Measurements from ENCODE around the gene ZNF853. TPM values are rescaled to one million over a fixed set of nuclear protein-coding genes. Genes with fewer than 3 reads are reported as not detected.
A peak's percentile ranks its signal among the peaks of the same experiment; 100 is the strongest.

The ZNF853 gene
- total and polyA plus RNA-seq, 2 donors from 2014 or later: 3.4 to 5.4 TPM

DNA sequence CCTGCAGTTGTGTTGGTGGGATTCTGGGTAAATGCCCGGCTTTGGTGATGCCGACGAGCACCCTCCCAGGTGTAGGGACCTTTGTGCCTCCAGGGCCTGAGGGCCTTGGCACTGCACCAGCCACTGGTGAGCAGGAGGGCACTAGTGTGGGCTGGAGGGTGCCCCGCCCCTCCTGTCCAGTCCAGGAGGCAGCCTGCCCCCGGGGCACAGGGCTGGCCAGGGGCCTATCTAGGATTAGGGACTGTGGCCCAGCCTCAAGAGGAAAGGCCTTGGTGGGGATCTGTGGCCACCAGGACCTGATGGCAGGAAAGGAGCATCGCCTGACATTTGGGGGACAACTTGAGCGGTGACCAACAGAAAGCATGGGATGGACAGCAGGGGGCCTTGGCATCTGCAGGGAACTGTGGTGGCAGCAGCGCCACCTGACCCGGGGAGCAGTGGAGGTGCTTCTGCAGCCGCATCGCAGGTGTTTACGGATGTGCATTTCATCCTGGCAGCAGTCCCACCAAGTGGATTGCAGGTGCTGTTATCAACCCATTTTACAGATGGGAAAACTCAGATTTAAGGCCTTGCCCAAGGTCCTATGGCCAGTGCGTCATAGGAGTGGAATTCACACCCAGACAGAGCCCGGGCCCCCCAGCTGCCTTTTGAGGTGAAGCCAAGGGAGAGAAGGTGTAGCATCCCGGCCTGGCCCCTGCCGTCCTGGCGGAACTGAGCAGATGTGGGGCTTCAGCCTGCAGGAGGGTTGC, 32.8 kb downstream of the ZNF853 start:
- H3K9ac ChIP-seq (ENCODE audit: low read length in 3 of 3): no peak overlapping the region
- no peaks in the 10 kb centered on the region for H3K9me3 ChIP-seq (ENCODE audit: control insufficient read depth in 2 of 3, insufficient read depth in 1 of 3, low read length in 3 of 3)
- TF ChIP-seq, protein P1, sequence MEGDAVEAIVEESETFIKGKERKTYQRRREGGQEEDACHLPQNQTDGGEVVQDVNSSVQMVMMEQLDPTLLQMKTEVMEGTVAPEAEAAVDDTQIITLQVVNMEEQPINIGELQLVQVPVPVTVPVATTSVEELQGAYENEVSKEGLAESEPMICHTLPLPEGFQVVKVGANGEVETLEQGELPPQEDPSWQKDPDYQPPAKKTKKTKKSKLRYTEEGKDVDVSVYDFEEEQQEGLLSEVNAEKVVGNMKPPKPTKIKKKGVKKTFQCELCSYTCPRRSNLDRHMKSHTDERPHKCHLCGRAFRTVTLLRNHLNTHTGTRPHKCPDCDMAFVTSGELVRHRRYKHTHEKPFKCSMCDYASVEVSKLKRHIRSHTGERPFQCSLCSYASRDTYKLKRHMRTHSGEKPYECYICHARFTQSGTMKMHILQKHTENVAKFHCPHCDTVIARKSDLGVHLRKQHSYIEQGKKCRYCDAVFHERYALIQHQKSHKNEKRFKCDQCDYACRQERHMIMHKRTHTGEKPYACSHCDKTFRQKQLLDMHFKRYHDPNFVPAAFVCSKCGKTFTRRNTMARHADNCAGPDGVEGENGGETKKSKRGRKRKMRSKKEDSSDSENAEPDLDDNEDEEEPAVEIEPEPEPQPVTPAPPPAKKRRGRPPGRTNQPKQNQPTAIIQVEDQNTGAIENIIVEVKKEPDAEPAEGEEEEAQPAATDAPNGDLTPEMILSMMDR (IDR thresholded peaks at IDR 0.05; ENCODE audit: borderline replicate concordance, extremely low read depth, insufficient read depth): no peak
- no peak overlapping the region for H3K27ac ChIP-seq (ENCODE audit: low read depth in 2 of 2, low read length in 2 of 2)
- DNase-seq (peak in 1 of 5 donors; percentile 51), FAIRE-seq (no peak)
- intact Hi-C loops (cut with DNase I): no loop called here
- no peak overlapping the region for H3K4me3 ChIP-seq (ENCODE audit: low read length in 3 of 3)
- no peaks in the 10 kb centered on the region for H3K27me3 ChIP-seq (ENCODE audit: control insufficient read depth, insufficient read depth, low read length)
- H3K4me1 ChIP-seq (ENCODE audit: control insufficient read depth in 2 of 3, insufficient read depth in 2 of 3, low read depth in 1 of 3, low read length in 3 of 3): no peaks in the 10 kb centered on the region
- peaks cover 0 to 12% (median 12%) of the 10 kb centered on the region in 3 donors for H3K36me3 ChIP-seq (ENCODE audit: control insufficient read depth in 2 of 3, insufficient read depth in 3 of 3, low read length in 3 of 3)

DNA sequence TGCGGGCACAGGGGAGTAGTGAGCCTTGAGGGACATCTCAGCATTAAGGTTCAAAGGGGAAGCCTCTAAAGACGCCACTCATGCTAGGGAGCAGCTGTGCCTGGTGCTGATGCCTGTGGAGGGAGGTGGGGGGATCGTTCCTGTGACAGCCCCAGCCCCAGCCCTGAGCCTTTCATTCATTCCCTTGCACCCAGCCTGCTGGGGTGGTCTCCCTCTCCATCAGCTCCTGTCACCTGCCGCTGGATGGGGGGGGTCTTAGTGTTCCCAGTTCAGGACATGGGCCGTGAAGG, 33.4 kb downstream of the ZNF853 start:
- Histone ChIP-seq H3K27me3 (ENCODE audit: control insufficient read depth, insufficient read depth, low read length) (no peaks in the 10 kb centered on the region), H3K36me3 (ENCODE audit: control insufficient read depth in 2 of 3, insufficient read depth in 3 of 3, low read length in 3 of 3) (peaks cover 0 to 8% (median 7%) of the 10 kb centered on the region in 3 donors), H3K9ac (ENCODE audit: low read length in 3 of 3) (no peak overlapping the region), H3K27ac (ENCODE audit: low read depth in 2 of 2, low read length in 2 of 2) (no peak overlapping the region), H3K4me3 (ENCODE audit: low read length in 3 of 3) (no peak overlapping the region), H3K9me3 (ENCODE audit: control insufficient read depth in 2 of 3, insufficient read depth in 1 of 3, low read length in 3 of 3) (no peaks in the 10 kb centered on the region), H3K4me1 (ENCODE audit: control insufficient read depth in 2 of 3, insufficient read depth in 2 of 3, low read depth in 1 of 3, low read length in 3 of 3) (no peaks in the 10 kb centered on the region)
- FAIRE-seq: no peak
- DNase-seq: peak in 1 of 5 donors; percentile 26
- intact Hi-C loops (cut with DNase I): no loop called here
- TF ChIP-seq, protein P1 (IDR thresholded peaks at IDR 0.05; ENCODE audit: borderline replicate concordance, extremely low read depth, insufficient read depth): no peak

DNA sequence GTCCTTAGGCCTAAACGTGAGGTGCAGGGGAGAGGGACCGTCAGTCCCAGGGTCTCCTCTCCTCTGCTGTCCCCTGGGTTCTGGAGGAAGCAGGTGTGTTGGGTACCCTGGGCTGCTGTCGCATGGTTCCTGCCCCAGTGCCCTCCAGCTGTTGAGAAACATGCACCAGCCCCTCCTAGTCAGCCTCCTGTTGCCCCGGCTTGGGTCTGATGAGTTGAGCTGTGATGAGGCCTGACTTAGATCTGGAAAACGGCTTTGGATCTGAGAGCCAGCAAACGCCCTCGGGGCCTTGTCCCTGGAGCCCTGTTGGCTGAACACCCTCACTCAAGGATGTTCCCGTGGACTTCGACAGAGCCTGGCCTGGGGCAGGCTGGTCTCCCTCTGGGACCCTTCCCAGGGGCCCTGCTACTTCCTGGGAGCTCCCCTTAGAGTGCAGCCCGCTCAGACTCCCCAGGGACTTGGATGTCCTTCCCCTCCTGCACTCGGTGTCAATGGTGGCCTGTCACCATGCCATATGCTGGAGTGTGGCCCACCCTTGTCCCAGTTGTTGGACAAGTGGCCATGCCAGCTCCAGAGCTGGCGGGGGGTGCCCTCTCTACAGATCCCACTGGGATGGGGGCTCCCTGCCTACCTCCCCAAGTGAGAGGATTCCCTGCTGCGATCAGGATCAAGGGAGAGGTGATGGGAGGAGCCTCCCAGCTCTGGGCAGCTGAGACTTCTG, 34.0 kb downstream of the ZNF853 start:
- Histone ChIP-seq H3K4me1 (ENCODE audit: control insufficient read depth in 2 of 3, insufficient read depth in 2 of 3, low read depth in 1 of 3, low read length in 3 of 3) (no peaks in the 10 kb centered on the region), H3K36me3 (ENCODE audit: control insufficient read depth in 2 of 3, insufficient read depth in 3 of 3, low read length in 3 of 3) (peaks cover 0 to 6% (median 6%) of the 10 kb centered on the region in 3 donors), H3K4me3 (ENCODE audit: low read length in 3 of 3) (no peak overlapping the region), H3K27ac (ENCODE audit: low read depth in 2 of 2, low read length in 2 of 2) (no peak overlapping the region), H3K9me3 (ENCODE audit: control insufficient read depth in 2 of 3, insufficient read depth in 1 of 3, low read length in 3 of 3) (no peaks in the 10 kb centered on the region), H3K9ac (ENCODE audit: low read length in 3 of 3) (no peak overlapping the region), H3K27me3 (ENCODE audit: control insufficient read depth, insufficient read depth, low read length) (no peaks in the 10 kb centered on the region)
- FAIRE-seq (no peak), DNase-seq (peak in 1 of 5 donors; percentile 63)
- intact Hi-C loops (cut with DNase I): no loop called here
- TF ChIP-seq, protein P1 (IDR thresholded peaks at IDR 0.05; ENCODE audit: borderline replicate concordance, extremely low read depth, insufficient read depth): no peak
